GM12801 (cell line): ENCODE data around the gene TRAK2.

Source experiments
- TF ChIP-seq, protein P1 (sequence below): IDR thresholded peaks from one replicate; pipeline ENCODE4 v1.5.1; 2011; ENCODE audit warnings: control low read depth; ENCODE audit not compliant: insufficient read length; ENCODE audit errors: extremely low read depth

The TRAK2 gene, protein sequence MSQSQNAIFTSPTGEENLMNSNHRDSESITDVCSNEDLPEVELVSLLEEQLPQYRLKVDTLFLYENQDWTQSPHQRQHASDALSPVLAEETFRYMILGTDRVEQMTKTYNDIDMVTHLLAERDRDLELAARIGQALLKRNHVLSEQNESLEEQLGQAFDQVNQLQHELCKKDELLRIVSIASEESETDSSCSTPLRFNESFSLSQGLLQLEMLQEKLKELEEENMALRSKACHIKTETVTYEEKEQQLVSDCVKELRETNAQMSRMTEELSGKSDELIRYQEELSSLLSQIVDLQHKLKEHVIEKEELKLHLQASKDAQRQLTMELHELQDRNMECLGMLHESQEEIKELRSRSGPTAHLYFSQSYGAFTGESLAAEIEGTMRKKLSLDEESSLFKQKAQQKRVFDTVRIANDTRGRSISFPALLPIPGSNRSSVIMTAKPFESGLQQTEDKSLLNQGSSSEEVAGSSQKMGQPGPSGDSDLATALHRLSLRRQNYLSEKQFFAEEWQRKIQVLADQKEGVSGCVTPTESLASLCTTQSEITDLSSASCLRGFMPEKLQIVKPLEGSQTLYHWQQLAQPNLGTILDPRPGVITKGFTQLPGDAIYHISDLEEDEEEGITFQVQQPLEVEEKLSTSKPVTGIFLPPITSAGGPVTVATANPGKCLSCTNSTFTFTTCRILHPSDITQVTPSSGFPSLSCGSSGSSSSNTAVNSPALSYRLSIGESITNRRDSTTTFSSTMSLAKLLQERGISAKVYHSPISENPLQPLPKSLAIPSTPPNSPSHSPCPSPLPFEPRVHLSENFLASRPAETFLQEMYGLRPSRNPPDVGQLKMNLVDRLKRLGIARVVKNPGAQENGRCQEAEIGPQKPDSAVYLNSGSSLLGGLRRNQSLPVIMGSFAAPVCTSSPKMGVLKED

DNA sequence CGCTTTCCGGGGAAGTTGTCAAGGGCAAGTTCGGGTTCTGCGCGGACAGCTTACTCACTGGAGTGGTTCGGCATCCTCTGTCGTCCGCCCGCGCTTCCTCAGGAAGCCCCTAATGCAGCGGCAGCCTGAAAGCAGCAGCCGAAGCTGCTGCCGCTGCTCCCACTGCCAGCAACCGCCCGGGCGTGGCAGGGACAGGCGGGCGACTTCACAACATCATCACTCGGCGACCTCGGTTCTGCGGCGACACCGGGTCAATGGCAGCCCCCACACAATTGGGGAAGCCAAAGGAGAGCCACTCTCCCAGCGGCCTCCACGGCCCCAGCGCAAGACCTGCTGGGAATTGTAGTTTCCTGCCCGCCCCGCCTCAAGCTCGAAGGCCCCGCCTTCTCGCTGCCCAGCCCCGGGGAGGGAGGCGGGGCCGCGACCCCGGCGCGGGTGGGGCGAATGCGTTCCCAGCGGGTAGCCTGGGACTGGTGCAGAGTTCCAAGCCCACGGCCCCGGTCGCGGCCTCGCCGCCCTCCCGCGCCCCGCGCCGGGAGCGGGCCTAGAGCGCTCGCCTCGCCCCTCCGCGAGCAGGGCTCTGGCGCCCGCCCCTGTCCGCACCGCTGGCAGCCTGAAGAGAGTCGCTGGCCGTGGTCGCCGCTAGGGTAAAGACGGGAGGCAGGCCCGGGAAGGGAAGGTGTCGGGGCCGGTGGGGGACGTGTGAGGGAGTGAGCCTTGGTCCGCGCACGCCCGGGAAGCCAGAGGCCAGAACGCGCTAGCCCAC is at the start of gene TRAK2, which contains the start of gene STRADB:
Gene TRAK2 (minus strand): TSS at position 167 of the 766 bp plus-strand sequence. CDS start 30,951 bp downstream, outside the sequence.
Gene STRADB (plus strand): TSS at position 449 of the 766 bp plus-strand sequence. CDS start 3,101 bp downstream, outside the sequence.
- TF ChIP-seq, protein P1, sequence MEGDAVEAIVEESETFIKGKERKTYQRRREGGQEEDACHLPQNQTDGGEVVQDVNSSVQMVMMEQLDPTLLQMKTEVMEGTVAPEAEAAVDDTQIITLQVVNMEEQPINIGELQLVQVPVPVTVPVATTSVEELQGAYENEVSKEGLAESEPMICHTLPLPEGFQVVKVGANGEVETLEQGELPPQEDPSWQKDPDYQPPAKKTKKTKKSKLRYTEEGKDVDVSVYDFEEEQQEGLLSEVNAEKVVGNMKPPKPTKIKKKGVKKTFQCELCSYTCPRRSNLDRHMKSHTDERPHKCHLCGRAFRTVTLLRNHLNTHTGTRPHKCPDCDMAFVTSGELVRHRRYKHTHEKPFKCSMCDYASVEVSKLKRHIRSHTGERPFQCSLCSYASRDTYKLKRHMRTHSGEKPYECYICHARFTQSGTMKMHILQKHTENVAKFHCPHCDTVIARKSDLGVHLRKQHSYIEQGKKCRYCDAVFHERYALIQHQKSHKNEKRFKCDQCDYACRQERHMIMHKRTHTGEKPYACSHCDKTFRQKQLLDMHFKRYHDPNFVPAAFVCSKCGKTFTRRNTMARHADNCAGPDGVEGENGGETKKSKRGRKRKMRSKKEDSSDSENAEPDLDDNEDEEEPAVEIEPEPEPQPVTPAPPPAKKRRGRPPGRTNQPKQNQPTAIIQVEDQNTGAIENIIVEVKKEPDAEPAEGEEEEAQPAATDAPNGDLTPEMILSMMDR = no peak

DNA sequence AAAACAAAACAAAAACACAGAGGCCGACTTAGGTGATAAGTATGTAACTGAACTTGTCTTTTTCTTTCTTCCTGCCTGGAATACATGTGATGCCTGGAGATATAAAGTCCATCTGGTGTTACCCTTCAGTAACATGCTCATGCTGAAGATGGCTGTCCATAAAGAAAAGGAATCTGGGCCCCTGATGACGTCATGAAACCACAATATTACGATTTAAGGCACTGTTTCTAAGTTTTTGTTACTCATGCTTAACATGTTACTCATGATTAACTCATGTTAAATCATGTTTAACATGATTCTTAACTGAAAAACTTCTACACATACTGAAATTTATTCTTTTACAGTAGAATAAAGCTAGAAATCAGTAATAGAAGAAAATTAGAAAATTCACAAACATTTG is 49.3 kb upstream of the TRAK2 start:
- TF ChIP-seq, protein P1 = no peak

DNA sequence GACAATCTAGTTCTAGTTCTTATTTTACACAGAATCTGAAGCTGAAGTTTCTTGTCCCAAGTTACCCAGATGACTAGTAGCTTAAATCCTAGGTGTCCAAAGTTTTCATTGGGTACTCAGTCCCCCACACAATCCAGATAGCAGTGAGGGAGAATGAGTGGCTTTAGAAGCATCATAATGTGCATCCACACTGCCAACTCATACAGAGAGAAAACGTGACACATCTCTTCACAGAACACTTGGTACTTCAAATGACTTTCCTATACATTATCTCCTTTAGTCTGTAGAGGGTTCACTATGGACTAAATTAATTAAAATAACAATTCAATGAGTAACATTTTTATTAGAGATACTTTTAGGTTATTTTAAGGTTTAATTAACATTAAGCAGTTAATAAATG is 45.5 kb upstream of the TRAK2 start:
- TF ChIP-seq, protein P1 = no peak

DNA sequence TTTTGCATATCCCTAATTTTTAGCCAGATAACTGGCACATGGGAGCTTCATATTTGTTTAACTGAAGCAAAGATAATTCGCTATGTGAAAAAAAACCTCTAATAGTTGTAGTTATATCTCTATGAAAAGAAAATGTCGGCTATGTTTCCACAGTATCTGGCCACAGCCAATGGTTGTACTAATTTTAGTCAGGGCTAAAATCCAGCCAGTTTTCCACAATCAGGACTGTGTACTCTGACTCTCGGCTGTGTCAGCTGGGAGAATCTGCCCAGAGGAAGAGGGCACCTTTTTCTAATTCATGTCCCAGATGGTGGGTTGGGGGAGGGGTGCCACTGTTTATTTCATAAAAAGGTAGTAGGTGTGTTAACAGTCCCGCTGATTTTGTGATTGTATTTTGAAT is 39.0 kb upstream of the TRAK2 start:
- TF ChIP-seq, protein P1 = no peak

DNA sequence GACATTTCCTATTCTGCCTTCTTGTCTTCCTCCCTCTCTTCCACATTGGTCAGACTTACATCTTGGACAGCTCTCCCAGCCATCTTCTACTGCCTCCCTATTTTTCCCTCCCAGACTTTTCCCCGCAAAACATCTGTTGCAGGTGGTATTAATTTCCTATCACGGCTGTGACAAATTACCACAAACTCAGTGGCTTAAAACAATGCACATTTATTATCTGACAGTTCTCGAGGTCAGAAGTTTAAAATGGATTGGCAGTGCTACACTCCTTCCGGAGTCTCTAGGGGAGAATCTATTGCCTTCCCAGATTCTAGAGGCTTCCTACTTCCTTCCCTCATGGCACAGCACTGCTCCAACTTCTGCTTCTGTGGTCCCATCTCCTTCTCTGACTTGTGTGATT is 33.5 kb upstream of the TRAK2 start:
- TF ChIP-seq, protein P1 = no peak

DNA sequence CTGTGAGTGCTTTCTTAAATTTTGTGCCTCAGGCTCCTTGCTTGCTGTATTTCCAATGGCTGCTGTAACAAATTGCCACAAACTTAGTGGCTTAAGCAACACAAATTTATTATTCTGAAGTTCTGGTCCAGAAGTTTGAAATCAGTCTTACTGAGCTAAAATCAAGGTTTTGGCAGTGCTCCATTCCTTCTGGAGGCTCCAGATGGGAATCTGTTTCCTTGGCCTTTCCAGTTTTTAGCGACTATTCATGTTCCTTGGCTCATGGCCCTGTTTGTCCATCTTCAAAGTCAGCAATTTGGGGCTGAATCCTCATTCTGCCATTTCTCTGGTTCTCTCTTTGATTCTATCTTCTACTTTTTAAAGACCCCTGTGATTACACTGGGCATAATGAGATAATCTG is 32.1 kb upstream of the TRAK2 start:
- TF ChIP-seq, protein P1 = no peak
